SK-N-SH treated with all-trans-retinoic acid at 6 μM for 48 hours (cell line): ENCODE measurements around the gene ZCCHC17.

Experiments
- ATAC-seq: fragments of 200-7000 bp; cut with Tn5 transposase; 3 replicates; pipeline ENCODE4 v1.9.1; 2020; ENCODE audit warnings: mild to moderate bottlenecking, moderate library complexity
- ARNTL ChIP-seq: fragments of 450-650 bp; formaldehyde crosslinking; IDR thresholded peaks from 2 replicates; pipeline ENCODE4 v1.5.0; 2020; ENCODE audit warnings: low read depth, mild to moderate bottlenecking, moderate library complexity, borderline replicate concordance
- BACH2 ChIP-seq: fragments of 250-450 bp; sonication (Bioruptor Pico); IDR thresholded peaks from 2 replicates; pipeline ENCODE4 v1.9.0; 2021; ENCODE audit warnings: mild to moderate bottlenecking, borderline replicate concordance
- CSDC2 ChIP-seq: fragments of 250-450 bp; sonication (Bioruptor Pico); IDR thresholded peaks from 2 replicates; pipeline ENCODE4 v1.5.0; 2020; ENCODE audit warnings: mild to moderate bottlenecking, moderate library complexity
- ESRRG ChIP-seq: fragments of 250-450 bp; sonication (Bioruptor Pico); IDR thresholded peaks from 2 replicates; pipeline ENCODE4 v1.6.1; 2021; ENCODE audit warnings: mild to moderate bottlenecking
- OSR1 ChIP-seq: fragments of 250-450 bp; sonication (Bioruptor Pico); IDR thresholded peaks from 2 replicates; pipeline ENCODE4 v1.8.0; 2022; ENCODE audit warnings: moderate library complexity, mild to moderate bottlenecking, inconsistent platforms
- PPARA ChIP-seq: fragments of 250-450 bp; sonication (Bioruptor Pico); IDR thresholded peaks from 2 replicates; pipeline ENCODE4 v1.5.0; 2020; ENCODE audit warnings: mild to moderate bottlenecking, borderline replicate concordance
- TSHZ2 ChIP-seq: fragments of 250-450 bp; sonication (Bioruptor Pico); IDR thresholded peaks from 2 replicates; pipeline ENCODE4 v1.5.0; 2020; ENCODE audit warnings: mild to moderate bottlenecking, moderate library complexity
- ZNF8 ChIP-seq: fragments of 450-650 bp; formaldehyde crosslinking; IDR thresholded peaks from 2 replicates; pipeline ENCODE4 v1.5.0; 2020; ENCODE audit warnings: mild to moderate bottlenecking, moderate library complexity
- TF ChIP-seq, protein P1 (sequence below): fragments of 250-450 bp; sonication (Bioruptor Pico); IDR thresholded peaks from 2 replicates; pipeline ENCODE4 v1.5.1; 2020; ENCODE audit warnings: low read depth, mild to moderate bottlenecking, moderate library complexity

Gene ZCCHC17

DNA sequence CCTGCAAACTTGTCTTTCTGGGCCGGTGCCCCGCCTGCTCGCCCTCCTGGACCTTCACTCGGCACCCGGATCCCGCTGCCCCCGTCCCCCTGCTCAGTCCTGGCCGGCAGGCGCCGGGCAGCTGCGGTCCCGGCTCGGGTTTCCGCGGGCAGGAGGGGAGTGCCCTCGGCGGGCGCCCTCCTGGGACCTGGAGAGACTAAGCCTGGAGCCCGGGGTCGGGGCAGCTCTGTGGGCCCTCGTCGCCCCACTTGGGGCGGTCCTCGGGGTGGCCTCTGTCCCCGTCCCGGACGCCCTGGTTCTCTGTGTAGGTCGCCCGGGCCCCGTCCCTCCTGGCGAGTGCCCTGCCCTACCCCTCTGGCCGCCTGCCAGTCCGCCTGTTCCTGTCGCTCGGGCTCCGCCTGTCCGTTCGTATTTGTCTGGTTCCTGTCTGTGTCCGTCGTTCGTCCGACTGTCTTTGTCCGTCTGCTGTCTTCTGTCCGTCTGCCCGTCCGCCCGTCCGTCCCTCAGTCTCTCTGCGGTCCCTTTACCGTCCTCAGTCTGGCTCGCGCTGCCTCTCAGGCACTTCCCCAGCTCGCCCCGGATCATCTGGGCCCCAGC lies 116.7 kb downstream of the ZCCHC17 start:
- ATAC-seq = peak; percentile 80
- no peak for TF ChIP-seq BACH2
- TF ChIP-seq, protein P1, sequence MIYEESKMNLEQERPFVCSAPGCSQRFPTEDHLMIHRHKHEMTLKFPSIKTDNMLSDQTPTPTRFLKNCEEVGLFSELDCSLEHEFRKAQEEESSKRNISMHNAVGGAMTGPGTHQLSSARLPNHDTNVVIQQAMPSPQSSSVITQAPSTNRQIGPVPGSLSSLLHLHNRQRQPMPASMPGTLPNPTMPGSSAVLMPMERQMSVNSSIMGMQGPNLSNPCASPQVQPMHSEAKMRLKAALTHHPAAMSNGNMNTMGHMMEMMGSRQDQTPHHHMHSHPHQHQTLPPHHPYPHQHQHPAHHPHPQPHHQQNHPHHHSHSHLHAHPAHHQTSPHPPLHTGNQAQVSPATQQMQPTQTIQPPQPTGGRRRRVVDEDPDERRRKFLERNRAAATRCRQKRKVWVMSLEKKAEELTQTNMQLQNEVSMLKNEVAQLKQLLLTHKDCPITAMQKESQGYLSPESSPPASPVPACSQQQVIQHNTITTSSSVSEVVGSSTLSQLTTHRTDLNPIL (CRISPR knock-in tag) = no peak
- no peak for TF ChIP-seq CSDC2 (CRISPR knock-in tag)
- no peak for TF ChIP-seq ARNTL
- TF ChIP-seq ESRRG (CRISPR knock-in tag) = no peak
- TF ChIP-seq OSR1 (CRISPR knock-in tag) = no peak
- TF ChIP-seq ZNF8 (CRISPR knock-in tag) = no peak
- no peak for TF ChIP-seq TSHZ2 (CRISPR knock-in tag)
- no peak for TF ChIP-seq PPARA (CRISPR knock-in tag)
